SU-DHL-6 (cell line): ENCODE results near the gene POLN.

Source experiments
- H2AFZ ChIP-seq: fragments of 200-600 bp; sonication (generic); 2 replicates; pipeline ENCODE4 v1.6.1; 2014; ENCODE audit warnings: low read depth, mild to moderate bottlenecking, moderate library complexity, mixed read lengths, antibody characterized with exemption, low read length; ENCODE audit not compliant: severe bottlenecking
- H3F3A ChIP-seq: fragments of 200-600 bp; shearing (Covaris generic); 2 replicates; pipeline ENCODE4 v1.6.0; 2016; ENCODE audit warnings: antibody characterized with exemption, mild to moderate bottlenecking; ENCODE audit not compliant: insufficient read depth
- H3K27ac ChIP-seq: fragments of 200-600 bp; sonication (generic); 2 replicates; pipeline ENCODE4 v1.5.1; 2016; ENCODE audit warnings: low read depth, mild to moderate bottlenecking, low read length, moderate library complexity, mixed read lengths
- H3K27me3 ChIP-seq: fragments of 200-600 bp; sonication (generic), shearing (Covaris generic); 2 replicates; pipeline ENCODE4 v1.6.0; 2014; ENCODE audit warnings: mild to moderate bottlenecking, low read length
- H3K36me3 ChIP-seq: fragments of 200-600 bp; sonication (generic); 2 replicates; pipeline ENCODE4 v1.6.1; 2014; ENCODE audit warnings: mild to moderate bottlenecking, low read length, mixed read lengths
- H3K4me2 ChIP-seq: fragments of 300-600, 200-600 bp; shearing (Covaris generic), sonication (generic); 2 replicates; pipeline ENCODE4 v1.6.0; 2014; ENCODE audit warnings: low read length, low read depth, mild to moderate bottlenecking; ENCODE audit not compliant: poor library complexity, severe bottlenecking
- H3K4me3 ChIP-seq: fragments of 200-600 bp; sonication (generic); 2 replicates; pipeline ENCODE4 v1.5.1; 2014; ENCODE audit warnings: antibody characterized with exemption, low read length, mild to moderate bottlenecking, mixed read lengths; ENCODE audit not compliant: insufficient read depth, poor library complexity, severe bottlenecking
- H3K79me2 ChIP-seq: fragments of 200-600 bp; sonication (generic); 2 replicates; pipeline ENCODE4 v1.6.1; 2014; ENCODE audit warnings: mild to moderate bottlenecking, low read length, moderate library complexity; ENCODE audit not compliant: insufficient read depth
- H3K9ac ChIP-seq: fragments of 200-600 bp; sonication (generic); 2 replicates; pipeline ENCODE4 v1.7.0; 2014; ENCODE audit warnings: mild to moderate bottlenecking, low read length
- H3K9me2 ChIP-seq: fragments of 200-600 bp; sonication (generic); replicated peaks from 2 replicates; pipeline ENCODE4 v1.6.1; 2014; ENCODE audit warnings: low read length; ENCODE audit not compliant: insufficient read depth
- H3K9me3 ChIP-seq: fragments of 200-600 bp; sonication (generic); 2 replicates; pipeline ENCODE4 v1.6.1; 2014; ENCODE audit warnings: low read length, mixed read lengths; ENCODE audit not compliant: insufficient read depth
- H4K20me1 ChIP-seq: fragments of 200-600 bp; sonication (generic); 2 replicates; pipeline ENCODE4 v1.6.1; 2014; ENCODE audit warnings: low read depth, mild to moderate bottlenecking, antibody characterized with exemption, low read length, moderate library complexity, mixed read lengths
- CTCF ChIP-seq: fragments of 200-600 bp; sonication (generic); IDR thresholded peaks from one replicate; pipeline ENCODE4 v1.5.1; 2017; ENCODE audit warnings: antibody characterized with exemption, mild to moderate bottlenecking, low read length, moderate library complexity; ENCODE audit not compliant: insufficient read depth, poor library complexity, severe bottlenecking
- EZH2phosphoT487 ChIP-seq: fragments of 200-600 bp; sonication (generic), shearing (Covaris generic); conservative IDR thresholded peaks from 2 replicates; pipeline ENCODE4 v1.6.1; 2018; ENCODE audit warnings: mild to moderate bottlenecking, antibody characterized with exemption, low read length, moderate library complexity, mixed read lengths

POLN gene

GRCh38 chr4:2245057-2245786 is 3.3 kb upstream of the POLN start:
- Histone ChIP-seq H3F3A (no peaks in the 10 kb centered on the region), H3K27me3 (no peaks in the 10 kb centered on the region), H3K36me3 (no peaks in the 10 kb centered on the region), H3K79me2 (peaks cover 14% of the 10 kb centered on the region), H3K4me2 (no peak overlapping the region), H3K9me2 (no peaks in the 10 kb centered on the region), H3K27ac (no peak overlapping the region), H3K4me3 (no peak overlapping the region), H4K20me1 (peaks cover 5% of the 10 kb centered on the region; the same call in 1 of the 2 replicates), H2AFZ (no peak overlapping the region), H3K9me3 (no peaks in the 10 kb centered on the region), H3K9ac (no peak overlapping the region)
- TF ChIP-seq EZH2phosphoT487 (no peak), CTCF (no peak)

- TF ChIP-seq EZH2phosphoT487 = no peak
- TF ChIP-seq CTCF = no peak
- Histone ChIP-seq H3K4me3 (no peak overlapping the region), H3K36me3 (peaks cover 6% of the 10 kb centered on the region; the same call in 1 of the 2 replicates), H3F3A (no peaks in the 10 kb centered on the region), H3K27ac (no peak overlapping the region), H3K9me3 (no peaks in the 10 kb centered on the region), H3K9ac (no peak overlapping the region), H3K4me2 (no peak overlapping the region), H4K20me1 (peaks cover 18% of the 10 kb centered on the region; the same call in 1 of the 2 replicates), H3K79me2 (peaks cover 28% of the 10 kb centered on the region), H3K9me2 (no peaks in the 10 kb centered on the region), H3K27me3 (no peaks in the 10 kb centered on the region), H2AFZ (no peak overlapping the region)
These were observed 1.9 kb upstream of the POLN start for GRCh38 chr4:2243681-2244380.

GRCh38 chr4:2241003-2241402 is 918 bp downstream of the POLN start:
- Histone ChIP-seq H3F3A (no peaks in the 10 kb centered on the region), H3K79me2 (peaks cover 47% of the 10 kb centered on the region), H3K4me2 (peak overlapping the region; percentile 81), H3K4me3 (peak overlapping the region; percentile 73), H3K9me3 (no peaks in the 10 kb centered on the region), H2AFZ (no peak overlapping the region), H4K20me1 (peaks cover 18% of the 10 kb centered on the region; the same call in 1 of the 2 replicates), H3K27me3 (no peaks in the 10 kb centered on the region), H3K9ac (peak overlapping the region; percentile 81), H3K27ac (peak overlapping the region; percentile 61), H3K9me2 (no peaks in the 10 kb centered on the region), H3K36me3 (peaks cover 13% of the 10 kb centered on the region)
- TF ChIP-seq EZH2phosphoT487 (no peak), CTCF (no peak)
